Measurements from ENCODE around the gene UST.

UST gene

GRCh38 chr6:149014631-149015534 lies 268.1 kb downstream of the UST start:
- Histone ChIP-seq H3K4me3 (ENCODE audit: low read depth, low read length) (no peak overlapping the region), H3K27me3 (peaks cover 7% of the 10 kb centered on the region), H3K4me1 (no peaks in the 10 kb centered on the region), H3K9me3 (no peaks in the 10 kb centered on the region), H3K36me3 (no peaks in the 10 kb centered on the region)
- TF ChIP-seq CTCF (IDR thresholded peaks at IDR 0.05; ENCODE audit: low read depth, low read length) = no peak
- DNase-seq = no peak

GRCh38 chr6:149015535-149016525 lies 269.0 kb downstream of the UST start:
- Histone ChIP-seq H3K4me1 (no peaks in the 10 kb centered on the region), H3K9me3 (no peaks in the 10 kb centered on the region), H3K36me3 (no peaks in the 10 kb centered on the region), H3K4me3 (ENCODE audit: low read depth, low read length) (no peak overlapping the region), H3K27me3 (0 out of 2 replicates have a peak, but pooled peaks cover 3% of the 10 kb centered on the region)
- no peak for TF ChIP-seq CTCF (IDR thresholded peaks at IDR 0.05; ENCODE audit: low read depth, low read length)
- DNase-seq = no peak

- no peaks in the 10 kb centered on the region for H3K36me3 ChIP-seq
- no peaks in the 10 kb centered on the region for H3K9me3 ChIP-seq
- H3K4me1 ChIP-seq = no peaks in the 10 kb centered on the region
- 0 out of 2 replicates have a peak, but pooled peaks cover 3% of the 10 kb centered on the region for H3K27me3 ChIP-seq
- TF ChIP-seq CTCF (IDR thresholded peaks at IDR 0.05; ENCODE audit: low read depth, low read length) = no peak
- DNase-seq = no peak
- H3K4me3 ChIP-seq (ENCODE audit: low read depth, low read length) = no peak overlapping the region
Observed at GRCh38 chr6:149016716-149017115, 269.9 kb downstream of the UST start.

DNA sequence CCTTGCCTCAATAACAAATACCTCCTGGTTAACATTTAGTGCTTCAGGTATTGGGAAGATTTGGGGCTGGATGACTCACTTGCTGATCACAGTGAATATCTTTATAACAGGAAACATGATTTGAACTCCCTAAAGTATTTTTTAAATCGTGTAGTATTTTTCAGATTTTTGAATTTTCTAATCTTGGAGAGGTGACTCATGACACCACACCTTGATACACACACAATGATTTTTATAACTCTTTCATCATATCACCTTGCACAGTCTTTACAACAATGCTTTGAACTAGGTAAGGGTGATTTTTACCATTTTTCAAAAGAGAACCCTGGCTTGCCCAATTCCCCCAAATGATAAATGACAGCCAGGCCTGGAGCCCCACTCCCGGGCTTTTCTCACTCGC lies 273.5 kb downstream of the UST start:
- Histone ChIP-seq H3K4me3 (ENCODE audit: low read depth, low read length) (no peak overlapping the region), H3K4me1 (no peaks in the 10 kb centered on the region), H3K9me3 (no peaks in the 10 kb centered on the region), H3K27me3 (0 out of 2 replicates have a peak, but pooled peaks cover 3% of the 10 kb centered on the region), H3K36me3 (no peaks in the 10 kb centered on the region)
- no peak for DNase-seq
- no peak for TF ChIP-seq CTCF (IDR thresholded peaks at IDR 0.05; ENCODE audit: low read depth, low read length)

DNA sequence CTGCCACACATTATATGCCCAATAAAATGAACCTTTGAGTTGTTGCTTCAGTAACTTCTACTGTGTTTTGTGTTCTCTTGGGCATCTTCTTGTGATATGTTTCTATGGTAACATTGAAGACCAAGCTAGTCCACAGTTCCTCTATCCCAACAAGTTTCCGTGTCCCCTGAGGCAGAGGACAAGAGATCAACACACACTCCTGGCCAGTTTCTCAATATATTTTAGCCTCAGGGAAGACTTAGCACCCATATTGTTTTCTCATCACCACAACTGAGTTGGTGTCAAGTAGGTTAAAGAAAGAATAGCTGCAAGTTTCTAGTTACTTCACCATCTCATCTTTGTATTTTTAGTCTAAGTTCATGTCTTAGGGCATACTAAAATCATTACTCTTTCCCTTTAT lies 277.5 kb downstream of the UST start:
- H3K9me3 ChIP-seq = no peaks in the 10 kb centered on the region
- 0 out of 2 replicates have a peak, but pooled peaks cover 3% of the 10 kb centered on the region for H3K27me3 ChIP-seq
- H3K36me3 ChIP-seq = no peaks in the 10 kb centered on the region
- H3K4me1 ChIP-seq = no peaks in the 10 kb centered on the region
- no peak overlapping the region for H3K4me3 ChIP-seq (ENCODE audit: low read depth, low read length)
- no peak for DNase-seq
- TF ChIP-seq CTCF (IDR thresholded peaks at IDR 0.05; ENCODE audit: low read depth, low read length) = no peak

All from BE2C (cell line).